GM12891 (cell line): ENCODE measurements around the gene OBP2B.

Experiments used
- POLR2AphosphoS5 ChIP-seq: IDR thresholded peaks from 2 replicates; pipeline ENCODE4 v1.6.1; 2011; ENCODE audit warnings: low read depth, low read length, control low read depth
- SPI1 ChIP-seq: IDR thresholded peaks from 2 replicates; pipeline ENCODE4 v1.6.1; 2011; ENCODE audit warnings: low read depth, low read length, control low read depth

GRCh38 chr9:133242991-133243390, 33.9 kb upstream of the OBP2B start:
- TF ChIP-seq POLR2AphosphoS5: no peak
- TF ChIP-seq SPI1: no peak
